Naive thymus-derived CD4-positive, alpha-beta T cell (primary cell): ENCODE results near the gene MZB1. TPM values are rescaled to one million over a fixed set of nuclear protein-coding genes. Genes with fewer than 3 reads are reported as not detected.

Experiments
- ATAC-seq: fragments of 150-1000 bp; cut with Tn5 transposase; 2 replicates; pipeline ENCODE4 v1.10.0; 2021; ENCODE audit warnings: mild to moderate bottlenecking, moderate library complexity
- CTCF ChIA-PET: fragments of 350-600 bp; sonication (Branson Sonifier 250); formaldehyde crosslinking; loops from one replicate; lab custom pipeline; 2021; ENCODE audit warnings: antibody characterized with exemption; lab: Charles Lee
- POLR2A ChIA-PET: fragments of 350-600 bp; sonication (Branson Sonifier 250); formaldehyde crosslinking; loops from one replicate; lab custom pipeline; 2021; ENCODE audit warnings: antibody characterized with exemption, inconsistent platforms; lab: Charles Lee
- DNase-seq, 9 donors: peaks; one replicate each; pipeline versions ENCODE4 v3.0.0 to v3.0.0-alpha.2; 2020 to 2022; ENCODE audit warnings: mixed read lengths in 1 of 9
- H3K27ac ChIP-seq: one replicate; pipeline ENCODE4 v1.7.0; 2013; ENCODE audit warnings: mild to moderate bottlenecking, low read depth, low read length, moderate library complexity
- H3K27me3 ChIP-seq, 2 donors: one replicate each; pipeline ENCODE4 v1.7.0; 2013; ENCODE audit warnings: low read length in 2 of 2, mild to moderate bottlenecking in 2 of 2, moderate library complexity in 2 of 2; ENCODE audit not compliant: control insufficient read depth in 2 of 2, insufficient read depth in 2 of 2
- H3K36me3 ChIP-seq, 3 experiments: 1 replicate in 2 of 3; 2 replicates in 1 of 3; pipeline ENCODE4 v1.7.0; 2013; ENCODE audit warnings: low read length in 3 of 3, mild to moderate bottlenecking in 3 of 3, moderate library complexity in 1 of 3; ENCODE audit not compliant: insufficient read depth in 3 of 3, control insufficient read depth in 2 of 3
- H3K4me1 ChIP-seq, 2 donors: one replicate each; pipeline ENCODE4 v1.7.0; 2013; ENCODE audit warnings: low read length in 2 of 2, mild to moderate bottlenecking in 2 of 2, moderate library complexity in 1 of 2; ENCODE audit not compliant: control insufficient read depth in 2 of 2, insufficient read depth in 2 of 2
- H3K4me3 ChIP-seq: 2 replicates; pipeline ENCODE4 v1.7.0; 2013; ENCODE audit warnings: mild to moderate bottlenecking, low read length
- H3K9me3 ChIP-seq, 3 experiments: 1 replicate in 2 of 3; 2 replicates in 1 of 3; pipeline ENCODE4 v1.7.0; 2013; ENCODE audit warnings: low read length in 3 of 3; ENCODE audit not compliant: control insufficient read depth in 2 of 3
- H3K27ac Mint-ChIP-seq, 9 donors: one replicate each; pipeline ENCODE4 v1.8.0; 2020 to 2022; ENCODE audit warnings: mixed read lengths in 9 of 9, mild to moderate bottlenecking in 8 of 9, moderate library complexity in 5 of 9, inconsistent platforms in 2 of 9
- H3K27me3 Mint-ChIP-seq, 5 donors: one replicate each; pipeline ENCODE4 v1.8.0; 2021 to 2022; ENCODE audit warnings: mixed read lengths in 5 of 5, mild to moderate bottlenecking in 1 of 5
- H3K36me3 Mint-ChIP-seq, 5 donors: one replicate each; pipeline ENCODE4 v1.8.0; 2020 to 2022; ENCODE audit warnings: mixed read lengths in 5 of 5, mild to moderate bottlenecking in 3 of 5, inconsistent platforms in 1 of 5
- H3K4me1 Mint-ChIP-seq, 7 donors: one replicate each; pipeline ENCODE4 v1.8.0; 2020 to 2022; ENCODE audit warnings: mixed read lengths in 7 of 7, mild to moderate bottlenecking in 3 of 7, inconsistent platforms in 1 of 7
- H3K4me3 Mint-ChIP-seq, 10 donors: one replicate each; pipeline ENCODE4 v1.8.0; 2020 to 2022; ENCODE audit warnings: mild to moderate bottlenecking in 10 of 10, mixed read lengths in 10 of 10, moderate library complexity in 6 of 10, inconsistent platforms in 2 of 10
- H3K9me3 Mint-ChIP-seq, 11 donors: one replicate each; pipeline ENCODE4 v1.8.0; 2020 to 2022; ENCODE audit warnings: mixed read lengths in 11 of 11, mild to moderate bottlenecking in 4 of 11, inconsistent platforms in 1 of 11, moderate library complexity in 1 of 11
- intact Hi-C, 2 donors: fragments of 100-400 bp; cut with micrococcal nuclease; formaldehyde crosslinking; loops; one replicate each; pipeline ENCODE4 v1.15.1; 2023
- polyA plus RNA-seq, 2 donors: library from polyadenylated mRNA; unstranded; fragments of 300-500 nt; fragmentation: Illumina TruSeq; gene quantifications; one replicate each; pipeline ENCODE4 v1.2.3, GENCODE V29; 2021
- total RNA-seq, 6 experiments: library from RNA in 5 of 6; stranded (reverse) in 5 of 6; gene quantifications; 1 replicate in 5 of 6; 2 replicates in 1 of 6; pipeline ENCODE4 v1.2.3 and lab custom pipeline; 2021 to 2026

The MZB1 gene
- total and polyA plus RNA-seq, 7 experiments from 2014 or later = 0.25 to 70.6 (median 0.94) TPM

GRCh38 chr5:139369181-139369580 is 20.5 kb downstream of the MZB1 start:
- Histone ChIP-seq H3K27me3 (no peaks in the 10 kb centered on the region), H3K27ac (no peak overlapping the region), H3K4me1 (no peaks in the 10 kb centered on the region), H3K9me3 (no peaks in the 10 kb centered on the region), H3K4me3 (no peak overlapping the region), H3K36me3 (peaks cover 0 to 56% (median 15%) of the 10 kb centered on the region in 3 experiments)
- intact Hi-C loops = no loop called here
- H3K4me1 Mint-ChIP-seq = peaks cover 0 to 15% (median 0%) of the 10 kb centered on the region in 7 donors
- peaks cover 0 to 2% (median 0%) of the 10 kb centered on the region in 11 donors for H3K9me3 Mint-ChIP-seq
- DNase-seq = no peak
- peak overlapping the region in 1 of 9 donors; percentile 5 for H3K27ac Mint-ChIP-seq
- no peak for ATAC-seq
- no peaks in the 10 kb centered on the region for H3K27me3 Mint-ChIP-seq
- CTCF ChIA-PET = no interaction called here
- H3K36me3 Mint-ChIP-seq = peaks cover 0 to 34% (median 22%) of the 10 kb centered on the region in 5 donors
- POLR2A ChIA-PET = no interaction called here
- H3K4me3 Mint-ChIP-seq = no peak overlapping the region

GRCh38 chr5:139368613-139369012 is 21.1 kb downstream of the MZB1 start:
- Mint-ChIP-seq H3K27me3 (no peaks in the 10 kb centered on the region), H3K36me3 (peaks cover 4 to 39% (median 25%) of the 10 kb centered on the region in 5 donors), H3K4me1 (peaks cover 0 to 15% (median 0%) of the 10 kb centered on the region in 7 donors), H3K27ac (peak overlapping the region in 3 of 9 donors; percentile 5 to 63 (median 14)), H3K4me3 (no peak overlapping the region), H3K9me3 (peaks cover 0 to 2% (median 0%) of the 10 kb centered on the region in 11 donors)
- H3K9me3 ChIP-seq = no peaks in the 10 kb centered on the region
- intact Hi-C loops = loop anchor here in 1 of 2 donors (1.0 kb wide), 1 partner anchor 80 kb away; no protein-coding TSS in a partner anchor
- POLR2A ChIA-PET = no interaction called here
- H3K36me3 ChIP-seq = peaks cover 4 to 60% (median 20%) of the 10 kb centered on the region in 3 experiments
- ATAC-seq = no peak
- no peaks in the 10 kb centered on the region for H3K27me3 ChIP-seq
- H3K27ac ChIP-seq = no peak overlapping the region
- H3K4me1 ChIP-seq = no peaks in the 10 kb centered on the region
- CTCF ChIA-PET = interaction anchor here (0.6 to 0.7 kb wide), 3 partner anchors 168 to 727 kb away, joined by 3 to 4 read pairs (median 4); no protein-coding TSS in a partner anchor
- H3K4me3 ChIP-seq = no peak overlapping the region
- DNase-seq = no peak

GRCh38 chr5:139364466-139364865 is 25.2 kb downstream of the MZB1 start:
- ATAC-seq = no peak
- no peak overlapping the region for H3K4me3 Mint-ChIP-seq
- POLR2A ChIA-PET = no interaction called here

GRCh38 chr5:139363937-139364336 is 25.8 kb downstream of the MZB1 start:
- H3K36me3 ChIP-seq = peaks cover 7 to 43% (median 20%) of the 10 kb centered on the region in 3 experiments
- ChIA-PET CTCF (interaction anchor here (0.5 kb wide), 1 partner anchor 17 kb away, joined by 5 read pairs; no protein-coding TSS in a partner anchor), POLR2A (no interaction called here)

More at GRCh38 chr5:139364466-139364865, 25.2 kb downstream of the MZB1 start:
- intact Hi-C loops = no loop called here
- Histone ChIP-seq H3K27me3 (no peaks in the 10 kb centered on the region), H3K27ac (no peak overlapping the region), H3K36me3 (peaks cover 7 to 48% (median 20%) of the 10 kb centered on the region in 3 experiments), H3K4me3 (no peak overlapping the region), H3K9me3 (no peaks in the 10 kb centered on the region), H3K4me1 (no peaks in the 10 kb centered on the region)
- Mint-ChIP-seq H3K9me3 (peaks cover 0 to 2% (median 0%) of the 10 kb centered on the region in 11 donors), H3K4me1 (peaks cover 4 to 15% (median 9%) of the 10 kb centered on the region in 7 donors), H3K27ac (peak overlapping the region in 1 of 9 donors; percentile 25), H3K27me3 (no peaks in the 10 kb centered on the region), H3K36me3 (peaks cover 4 to 40% (median 21%) of the 10 kb centered on the region in 5 donors)
- no peak for DNase-seq
- CTCF ChIA-PET = no interaction called here

GRCh38 chr5:139361835-139362429 is 27.8 kb downstream of the MZB1 start:
- Histone ChIP-seq H3K27me3 (no peaks in the 10 kb centered on the region), H3K4me1 (no peaks in the 10 kb centered on the region), H3K36me3 (peaks cover 7 to 35% (median 20%) of the 10 kb centered on the region in 3 experiments), H3K27ac (no peak overlapping the region), H3K4me3 (no peak overlapping the region), H3K9me3 (no peaks in the 10 kb centered on the region)
- H3K4me3 Mint-ChIP-seq = no peak overlapping the region
- ATAC-seq (no peak), DNase-seq (no peak)
- peak overlapping the region in 1 of 9 donors; percentile 18 for H3K27ac Mint-ChIP-seq
- intact Hi-C loops = no loop called here
- H3K9me3 Mint-ChIP-seq = peaks cover 0 to 2% (median 0%) of the 10 kb centered on the region in 11 donors
- no peaks in the 10 kb centered on the region for H3K27me3 Mint-ChIP-seq
- peaks cover 4 to 43% (median 22%) of the 10 kb centered on the region in 5 donors for H3K36me3 Mint-ChIP-seq
- POLR2A ChIA-PET = interaction anchor here (1.1 kb wide), 1 partner anchor 9 kb away, joined by 3 read pairs; no protein-coding TSS in a partner anchor
- peaks cover 16 to 29% (median 24%) of the 10 kb centered on the region in 7 donors for H3K4me1 Mint-ChIP-seq
- CTCF ChIA-PET = no interaction called here

More at GRCh38 chr5:139363937-139364336, 25.8 kb downstream of the MZB1 start:
- no peaks in the 10 kb centered on the region for H3K27me3 Mint-ChIP-seq
- H3K4me1 ChIP-seq = no peaks in the 10 kb centered on the region
- H3K9me3 Mint-ChIP-seq = peaks cover 0 to 2% (median 0%) of the 10 kb centered on the region in 11 donors
- H3K27ac Mint-ChIP-seq = no peak overlapping the region
- H3K4me1 Mint-ChIP-seq = peaks cover 4 to 15% (median 10%) of the 10 kb centered on the region in 7 donors
- no peak overlapping the region for H3K4me3 Mint-ChIP-seq
- H3K36me3 Mint-ChIP-seq = peaks cover 4 to 39% (median 21%) of the 10 kb centered on the region in 5 donors
- no peaks in the 10 kb centered on the region for H3K27me3 ChIP-seq
- intact Hi-C loops = no loop called here
- no peaks in the 10 kb centered on the region for H3K9me3 ChIP-seq
- no peak overlapping the region for H3K27ac ChIP-seq
- no peak overlapping the region for H3K4me3 ChIP-seq
- ATAC-seq = no peak
- no peak for DNase-seq

GRCh38 chr5:139360384-139360783 is 29.3 kb downstream of the MZB1 start:
- ATAC-seq = no peak
- ChIA-PET POLR2A (no interaction called here), CTCF (interaction anchor here (0.6 to 1.1 kb wide), 2 partner anchors 46 to 56 kb away, joined by 3 read pairs; no protein-coding TSS in a partner anchor)
- Histone ChIP-seq H3K27me3 (no peaks in the 10 kb centered on the region), H3K36me3 (peaks cover 7 to 20% (median 16%) of the 10 kb centered on the region in 3 experiments), H3K4me3 (no peak overlapping the region), H3K27ac (no peak overlapping the region), H3K4me1 (no peaks in the 10 kb centered on the region), H3K9me3 (no peaks in the 10 kb centered on the region)
- peaks cover 0 to 2% (median 0%) of the 10 kb centered on the region in 11 donors for H3K9me3 Mint-ChIP-seq
- H3K27ac Mint-ChIP-seq = peak overlapping the region in 1 of 9 donors; percentile 21
- H3K36me3 Mint-ChIP-seq = peaks cover 4 to 32% (median 17%) of the 10 kb centered on the region in 5 donors
- H3K27me3 Mint-ChIP-seq = no peaks in the 10 kb centered on the region
- no peak for DNase-seq
- peaks cover 21 to 38% (median 29%) of the 10 kb centered on the region in 7 donors for H3K4me1 Mint-ChIP-seq
- peak overlapping the region in 1 of 10 donors; percentile 15 for H3K4me3 Mint-ChIP-seq
- intact Hi-C loops = no loop called here
